ENCODE data around the gene GAMT.

- no peak for TF ChIP-seq CTCF (IDR thresholded peaks at IDR 0.05)
- no peak for TF ChIP-seq POLR2A (IDR thresholded peaks at IDR 0.05)
Measured at GRCh38 chr19:1366899-1367870, 34.2 kb downstream of the GAMT start.
